SK-N-SH (cell line): Measurements from ENCODE around the gene AFAP1. TPM values are rescaled to one million over a fixed set of nuclear protein-coding genes. Genes with fewer than 3 reads are reported as not detected.

Source experiments
- CTCF ChIA-PET: fragments of 300-600, 350-600 bp; formaldehyde crosslinking; extraction: SDS; loops from one replicate; lab custom pipeline; 2021; lab: Yijun Ruan, JAX
- POLR2A ChIA-PET: fragments of 350-600 bp; sonication (Branson Sonifier 250); formaldehyde crosslinking; extraction: SDS; loops from one replicate; lab custom pipeline; 2020; ENCODE audit warnings: antibody characterized with exemption, inconsistent platforms; lab: Yijun Ruan, JAX
- DNase-seq: peaks from one replicate; pipeline ENCODE4 v3.0.0; 2012
- H2AFZ ChIP-seq: fragments of 200-600 bp; sonication (generic); 2 replicates; pipeline ENCODE4 v1.8.1; 2016; ENCODE audit warnings: antibody characterized with exemption, mild to moderate bottlenecking, low read depth
- H3F3A ChIP-seq: fragments of 200-600 bp; sonication (generic); replicated peaks from 2 replicates; pipeline ENCODE3; 2016; ENCODE audit warnings: antibody characterized with exemption, mild to moderate bottlenecking; ENCODE audit not compliant: insufficient read depth
- H3K27ac ChIP-seq, 2 experiments: fragments of 200-500 bp in 1 of 2; fragments of 200-600 bp in 1 of 2; sonication (Bioruptor generic) in 1 of 2; sonication (generic), shearing (Covaris generic) in 1 of 2; 2 replicates each; pipeline versions ENCODE4 v1.5.1 to v1.6.1; 2014 to 2016; ENCODE audit warnings: low read depth in 2 of 2, inconsistent platforms in 1 of 2, low read length in 1 of 2, mild to moderate bottlenecking in 1 of 2, mixed read lengths in 1 of 2
- H3K27me3 ChIP-seq: fragments of 200-600 bp; sonication (generic), shearing (Covaris generic); 2 replicates; pipeline ENCODE4 v1.6.1; 2016; ENCODE audit warnings: mixed run types; ENCODE audit not compliant: insufficient read depth
- H3K36me3 ChIP-seq, 2 experiments: fragments of 200-500 bp in 1 of 2; fragments of 200-600 bp in 1 of 2; sonication (Bioruptor generic) in 1 of 2; sonication (generic) in 1 of 2; replicated peaks in 1 of 2; 2 replicates each; pipeline versions ENCODE3 to v1.5.1; 2014 to 2016; ENCODE audit warnings: low read length in 1 of 2, mild to moderate bottlenecking in 1 of 2; ENCODE audit not compliant: insufficient read depth in 2 of 2, control insufficient read depth in 1 of 2
- H3K4me1 ChIP-seq, 2 experiments: fragments of 200-500 bp in 1 of 2; fragments of 200-600 bp in 1 of 2; sonication (Bioruptor generic) in 1 of 2; sonication (generic), shearing (Covaris generic) in 1 of 2; 2 replicates each; pipeline versions ENCODE4 v1.5.1 to v1.6.1; 2014 to 2016; ENCODE audit warnings: low read depth in 1 of 2, low read length in 1 of 2, mixed run types in 1 of 2; ENCODE audit not compliant: insufficient read depth in 2 of 2, control insufficient read depth in 1 of 2
- H3K4me2 ChIP-seq: fragments of 200-600 bp; sonication (generic), shearing (Covaris generic); 2 replicates; pipeline ENCODE4 v1.6.1; 2017; ENCODE audit warnings: mixed run types
- H3K4me3 ChIP-seq, 2 experiments: fragments of 200-500 bp in 1 of 2; fragments of 200-600 bp in 1 of 2; sonication (Bioruptor generic) in 1 of 2; sonication (generic), shearing (Covaris generic) in 1 of 2; 2 replicates each; pipeline versions ENCODE4 v1.5.1 to v1.8.1; 2014 to 2016; ENCODE audit warnings: low read depth in 2 of 2, inconsistent platforms in 1 of 2, low read length in 1 of 2, mild to moderate bottlenecking in 1 of 2, mixed read lengths in 1 of 2, moderate library complexity in 1 of 2
- H3K79me2 ChIP-seq: fragments of 200-600 bp; sonication (generic); 2 replicates; pipeline ENCODE4 v1.8.1; 2017; ENCODE audit warnings: mild to moderate bottlenecking; ENCODE audit not compliant: insufficient read depth
- H3K9ac ChIP-seq: fragments of 200-600 bp; sonication (generic); 2 replicates; pipeline ENCODE4 v1.6.1; 2017; ENCODE audit warnings: mixed run types
- H3K9me2 ChIP-seq: fragments of 200-600 bp; sonication (generic); 2 replicates; pipeline ENCODE4 v1.6.1; 2017; ENCODE audit warnings: mixed run types
- H3K9me3 ChIP-seq: fragments of 200-600 bp; sonication (generic); 2 replicates; pipeline ENCODE4 v1.6.1; 2017; ENCODE audit warnings: mixed run types, mild to moderate bottlenecking, moderate library complexity
- H4K20me1 ChIP-seq: fragments of 200-600 bp; sonication (generic); 2 replicates; pipeline ENCODE4 v1.6.1; 2017; ENCODE audit warnings: mild to moderate bottlenecking, mixed run types; ENCODE audit not compliant: insufficient read depth
- GABPA ChIP-seq: IDR thresholded peaks from 2 replicates; pipeline ENCODE4 v1.4.0; 2012; ENCODE audit warnings: low read depth, mild to moderate bottlenecking
- GATA2 ChIP-seq: sonication (generic); formaldehyde crosslinking; IDR thresholded peaks from 2 replicates; pipeline ENCODE4 v1.5.0; 2020; ENCODE audit warnings: mild to moderate bottlenecking, missing genetic modification reagents
- NFIC ChIP-seq: IDR thresholded peaks from 2 replicates; pipeline ENCODE4 v1.4.0; 2012; ENCODE audit warnings: borderline replicate concordance
- RFX5 ChIP-seq: IDR thresholded peaks from 2 replicates; pipeline ENCODE4 v1.6.1; 2012; ENCODE audit warnings: mild to moderate bottlenecking, improper control_type of control experiment, low read length
- TAF1 ChIP-seq: IDR thresholded peaks from 2 replicates; pipeline ENCODE4 v1.6.1; 2012; ENCODE audit warnings: low read depth, mild to moderate bottlenecking, low read length, moderate library complexity, borderline replicate concordance
- YY1 ChIP-seq: IDR thresholded peaks from 2 replicates; pipeline ENCODE4 v1.4.0; 2012; ENCODE audit warnings: low read depth, mild to moderate bottlenecking
- WGBS: methylation state at CpG from one replicate; pipeline ENCODE4 v1.1.6; 2017; ENCODE audit warnings: low lambda C conversion rate; 5-methylcytosine and 5-hydroxymethylcytosine counted together
- polyA plus RNA-seq, 3 experiments: library from polyadenylated mRNA; depleted of rRNA; stranded (reverse); fragments of >200 nt; gene quantifications; 2 replicates each; pipeline ENCODE4 v1.2.3, GENCODE V29; 2012
- TF ChIP-seq, protein P1 (sequence below): IDR thresholded peaks from 2 replicates; pipeline ENCODE4 v1.4.0; 2012; ENCODE audit warnings: low read depth, borderline replicate concordance
- TF ChIP-seq, protein P2 (sequence below): fragments of 150-350 bp; IDR thresholded peaks from 2 replicates; pipeline ENCODE4 v1.6.1; 2017; ENCODE audit warnings: antibody characterized with exemption, low read length, low read depth, borderline replicate concordance
- TF ChIP-seq, protein P3 (sequence below): IDR thresholded peaks from 2 replicates; pipeline ENCODE4 v1.4.0; 2012; ENCODE audit warnings: low read depth, borderline replicate concordance
- TF ChIP-seq, protein P4 (sequence below): fragments of 150-350 bp; IDR thresholded peaks from 2 replicates; pipeline ENCODE4 v1.6.1; 2016; ENCODE audit warnings: mild to moderate bottlenecking, low read depth, low read length

AFAP1 gene
- polyA plus RNA-seq, 1 of the 3 experiments (the other 2 are of a cell fraction) = 67.9 TPM

DNA sequence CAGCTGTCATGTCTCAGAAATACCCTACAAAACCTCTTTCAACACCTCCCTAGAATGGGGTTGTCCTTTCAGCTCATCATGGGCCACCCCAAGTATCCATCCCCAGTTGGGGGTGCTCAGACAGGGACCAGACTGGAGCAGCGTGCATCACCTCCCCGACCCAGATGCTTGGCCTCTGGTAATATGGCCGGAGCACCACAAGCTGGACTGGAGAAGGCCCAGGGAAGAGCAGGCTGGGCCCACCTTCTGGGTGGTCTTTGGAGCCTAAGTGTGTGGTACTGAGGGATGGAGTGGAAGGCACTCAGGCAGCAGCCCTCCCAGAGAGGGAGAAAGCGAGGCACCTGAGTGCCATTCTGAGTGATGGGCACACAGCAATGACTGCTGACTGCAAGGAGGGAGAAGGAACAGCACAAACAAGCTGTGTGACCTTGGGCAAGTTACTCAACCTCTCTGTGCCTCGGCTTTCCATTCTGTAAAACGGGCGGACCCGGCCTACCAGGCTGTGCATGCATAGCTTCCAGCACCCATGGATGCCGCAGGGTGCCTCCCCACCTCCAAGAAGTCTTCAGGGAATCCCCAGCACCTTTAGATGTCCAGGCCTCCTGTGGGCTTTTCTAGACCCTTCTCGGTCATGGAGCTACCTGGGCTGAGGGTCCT is 228.2 kb downstream of the AFAP1 start:
- Histone ChIP-seq H3K9ac (no peak overlapping the region), H4K20me1 (no peaks in the 10 kb centered on the region), H3K27ac (no peak overlapping the region), H3K4me2 (no peak overlapping the region), H3K79me2 (no peaks in the 10 kb centered on the region), H3K4me3 (no peak overlapping the region), H3K9me2 (no peaks in the 10 kb centered on the region), H3F3A (no peaks in the 10 kb centered on the region), H3K27me3 (no peaks in the 10 kb centered on the region), H3K36me3 (no peaks in the 10 kb centered on the region), H3K9me3 (no peaks in the 10 kb centered on the region), H2AFZ (no peak overlapping the region), H3K4me1 (no peaks in the 10 kb centered on the region; a peak in 1 of 4 replicates)
- ChIA-PET CTCF (interaction anchor here (0.9 kb wide), 1 partner anchor 415 kb away, joined by 3 read pairs; no protein-coding TSS in a partner anchor), POLR2A (no interaction called here)
- TF ChIP-seq, protein P1, sequence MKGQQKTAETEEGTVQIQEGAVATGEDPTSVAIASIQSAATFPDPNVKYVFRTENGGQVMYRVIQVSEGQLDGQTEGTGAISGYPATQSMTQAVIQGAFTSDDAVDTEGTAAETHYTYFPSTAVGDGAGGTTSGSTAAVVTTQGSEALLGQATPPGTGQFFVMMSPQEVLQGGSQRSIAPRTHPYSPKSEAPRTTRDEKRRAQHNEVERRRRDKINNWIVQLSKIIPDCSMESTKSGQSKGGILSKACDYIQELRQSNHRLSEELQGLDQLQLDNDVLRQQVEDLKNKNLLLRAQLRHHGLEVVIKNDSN = no peak
- TF ChIP-seq TAF1 = no peak
- no peak for TF ChIP-seq GABPA
- DNase-seq = no peak
- 82% methylated on average over 6 of the region's 10 CpGs for WGBS

DNA sequence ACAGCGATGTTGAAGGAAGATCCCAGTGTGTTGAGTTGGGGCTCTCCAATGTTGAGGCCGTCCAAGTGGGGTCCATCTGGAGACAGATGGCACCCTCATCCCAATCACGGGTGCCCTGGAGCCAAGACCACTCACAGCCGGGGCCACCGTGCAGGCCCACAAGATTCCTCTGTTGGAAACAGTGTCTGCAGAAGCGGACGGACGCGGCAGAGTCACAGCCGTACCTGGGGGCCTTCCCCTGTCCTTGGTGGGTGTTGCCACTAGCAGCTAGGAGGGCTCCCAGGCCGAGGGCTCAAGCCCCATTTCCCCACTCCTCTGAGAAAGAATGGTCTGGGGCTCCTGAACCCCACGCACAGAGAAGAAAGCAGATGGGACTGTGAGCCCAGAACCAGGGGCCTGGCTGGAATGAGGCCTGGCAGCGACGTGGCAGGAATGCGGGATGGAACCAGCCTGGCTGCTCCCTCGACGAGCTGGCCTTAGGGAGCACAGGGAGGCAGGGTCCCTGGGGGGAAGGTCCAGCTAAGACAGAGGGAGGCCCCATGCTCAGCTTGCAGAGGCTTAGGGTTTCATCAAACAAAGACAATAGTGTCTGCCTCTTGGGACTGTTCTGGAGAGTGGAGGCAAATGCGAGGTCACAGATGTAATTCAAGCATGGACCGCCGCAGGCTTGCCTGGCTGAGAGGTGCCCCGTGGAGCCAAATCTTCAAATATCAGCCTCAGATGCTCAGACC is 228.9 kb downstream of the AFAP1 start:
- WGBS = 93% methylated on average over 21 of the region's 21 CpGs
- no peaks in the 10 kb centered on the region for H3K36me3 ChIP-seq
- no peak overlapping the region for H3K4me2 ChIP-seq
- H3K9ac ChIP-seq = no peak overlapping the region
- ChIA-PET CTCF (interaction anchor here (0.9 to 3.0 kb wide), 2 partner anchors 9 to 414 kb away, joined by 3 to 13 read pairs; no protein-coding TSS in a partner anchor), POLR2A (no interaction called here)
- no peaks in the 10 kb centered on the region for H4K20me1 ChIP-seq
- H3K4me3 ChIP-seq = no peak overlapping the region
- no peaks in the 10 kb centered on the region for H3K9me3 ChIP-seq
- no peaks in the 10 kb centered on the region; a peak in 1 of 4 replicates for H3K4me1 ChIP-seq
- H2AFZ ChIP-seq = no peak overlapping the region
- no peak for DNase-seq
- no peaks in the 10 kb centered on the region for H3K9me2 ChIP-seq
- H3K79me2 ChIP-seq = no peaks in the 10 kb centered on the region
- no peaks in the 10 kb centered on the region for H3K27me3 ChIP-seq
- TF ChIP-seq GATA2 (CRISPR knock-in tag) (no peak), RFX5 (no peak), YY1 (no peak), NFIC (no peak)
- TF ChIP-seq, protein P2, sequence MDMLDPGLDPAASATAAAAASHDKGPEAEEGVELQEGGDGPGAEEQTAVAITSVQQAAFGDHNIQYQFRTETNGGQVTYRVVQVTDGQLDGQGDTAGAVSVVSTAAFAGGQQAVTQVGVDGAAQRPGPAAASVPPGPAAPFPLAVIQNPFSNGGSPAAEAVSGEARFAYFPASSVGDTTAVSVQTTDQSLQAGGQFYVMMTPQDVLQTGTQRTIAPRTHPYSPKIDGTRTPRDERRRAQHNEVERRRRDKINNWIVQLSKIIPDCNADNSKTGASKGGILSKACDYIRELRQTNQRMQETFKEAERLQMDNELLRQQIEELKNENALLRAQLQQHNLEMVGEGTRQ = no peak
- TF ChIP-seq, protein P3, sequence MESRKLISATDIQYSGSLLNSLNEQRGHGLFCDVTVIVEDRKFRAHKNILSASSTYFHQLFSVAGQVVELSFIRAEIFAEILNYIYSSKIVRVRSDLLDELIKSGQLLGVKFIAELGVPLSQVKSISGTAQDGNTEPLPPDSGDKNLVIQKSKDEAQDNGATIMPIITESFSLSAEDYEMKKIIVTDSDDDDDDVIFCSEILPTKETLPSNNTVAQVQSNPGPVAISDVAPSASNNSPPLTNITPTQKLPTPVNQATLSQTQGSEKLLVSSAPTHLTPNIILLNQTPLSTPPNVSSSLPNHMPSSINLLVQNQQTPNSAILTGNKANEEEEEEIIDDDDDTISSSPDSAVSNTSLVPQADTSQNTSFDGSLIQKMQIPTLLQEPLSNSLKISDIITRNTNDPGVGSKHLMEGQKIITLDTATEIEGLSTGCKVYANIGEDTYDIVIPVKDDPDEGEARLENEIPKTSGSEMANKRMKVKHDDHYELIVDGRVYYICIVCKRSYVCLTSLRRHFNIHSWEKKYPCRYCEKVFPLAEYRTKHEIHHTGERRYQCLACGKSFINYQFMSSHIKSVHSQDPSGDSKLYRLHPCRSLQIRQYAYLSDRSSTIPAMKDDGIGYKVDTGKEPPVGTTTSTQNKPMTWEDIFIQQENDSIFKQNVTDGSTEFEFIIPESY = no peak
- TF ChIP-seq, protein P4, sequence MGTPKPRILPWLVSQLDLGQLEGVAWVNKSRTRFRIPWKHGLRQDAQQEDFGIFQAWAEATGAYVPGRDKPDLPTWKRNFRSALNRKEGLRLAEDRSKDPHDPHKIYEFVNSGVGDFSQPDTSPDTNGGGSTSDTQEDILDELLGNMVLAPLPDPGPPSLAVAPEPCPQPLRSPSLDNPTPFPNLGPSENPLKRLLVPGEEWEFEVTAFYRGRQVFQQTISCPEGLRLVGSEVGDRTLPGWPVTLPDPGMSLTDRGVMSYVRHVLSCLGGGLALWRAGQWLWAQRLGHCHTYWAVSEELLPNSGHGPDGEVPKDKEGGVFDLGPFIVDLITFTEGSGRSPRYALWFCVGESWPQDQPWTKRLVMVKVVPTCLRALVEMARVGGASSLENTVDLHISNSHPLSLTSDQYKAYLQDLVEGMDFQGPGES = no peak
- H3K27ac ChIP-seq = no peak overlapping the region
- no peaks in the 10 kb centered on the region for H3F3A ChIP-seq
